ENCODE data around the gene CBLIF.
"Not testable (repeated sequence)": the region's sequence is repeated elsewhere in the genome, so short reads cannot be mapped to it uniquely, and the experiment has no call there.

The CBLIF gene

GRCh38 chr11:59801160-59801706, 44.1 kb downstream of the CBLIF start:
- in situ Hi-C loops (cut with MboI; ENCODE audit: low sequenced_read_pairs), result loop anchor here (5.0 kb wide), 1 partner anchor 44 kb away; the partner anchor contains the start of gene STX3

- in situ Hi-C loops (cut with MboI; ENCODE audit: low sequenced_read_pairs), result loop anchor here (5.0 kb wide), 1 partner anchor 43 kb away; the partner anchor contains the start of gene STX3
These were observed 44.8 kb downstream of the CBLIF start for GRCh38 chr11:59800390-59801025.

GRCh38 chr11:59794417-59794816, 50.9 kb downstream of the CBLIF start:
- in situ Hi-C loops (cut with MboI; ENCODE audit: low sequenced_read_pairs), result no loop called here

- in situ Hi-C loops (cut with MboI; ENCODE audit: low sequenced_read_pairs), result no loop called here
These were observed 52.8 kb downstream of the CBLIF start for GRCh38 chr11:59792507-59792906.

- in situ Hi-C loops (cut with MboI; ENCODE audit: low sequenced_read_pairs), result no loop called here
These were observed 53.7 kb downstream of the CBLIF start for GRCh38 chr11:59791639-59792038.

- in situ Hi-C loops (cut with MboI; ENCODE audit: low sequenced_read_pairs), result no loop called here
These were observed 57.5 kb downstream of the CBLIF start for GRCh38 chr11:59787816-59788215.

GRCh38 chr11:59787255-59787588, 58.1 kb downstream of the CBLIF start:
- in situ Hi-C loops (cut with MboI; ENCODE audit: low sequenced_read_pairs), result no loop called here

- in situ Hi-C loops (cut with MboI; ENCODE audit: low sequenced_read_pairs), result no loop called here
These were observed 59.5 kb downstream of the CBLIF start for GRCh38 chr11:59785818-59786217.

GRCh38 chr11:59784441-59784840, 60.9 kb downstream of the CBLIF start:
- in situ Hi-C loops (cut with MboI; ENCODE audit: low sequenced_read_pairs), result not testable (repeated sequence)

- in situ Hi-C loops (cut with MboI; ENCODE audit: low sequenced_read_pairs), result no loop called here
These were observed 61.6 kb downstream of the CBLIF start for GRCh38 chr11:59783632-59784090.

GRCh38 chr11:59782080-59782479, 63.2 kb downstream of the CBLIF start:
- in situ Hi-C loops (cut with MboI; ENCODE audit: low sequenced_read_pairs), result no loop called here

GRCh38 chr11:59779487-59779886, 65.8 kb downstream of the CBLIF start:
- in situ Hi-C loops (cut with MboI; ENCODE audit: low sequenced_read_pairs), result no loop called here
